OCI-LY7 (cell line): ENCODE results near the gene UROD. TPM values are rescaled to one million over a fixed set of nuclear protein-coding genes. Genes with fewer than 3 reads are reported as not detected.
A peak's percentile ranks its signal among the peaks of the same experiment; 100 is the strongest.

Experiments used
- Bru-seq: library from RNA; stranded (reverse); fragments of 400-500 nt; gene quantifications from one replicate; lab custom pipeline; 2021; lab: Mats Ljungman, UMichigan
- BruChase-seq, 2 experiments: library from RNA; stranded (reverse); fragments of 400-500 nt; gene quantifications; one replicate each; lab custom pipeline; 2021; lab: Mats Ljungman, UMichigan
- BruUV-seq: library from RNA; stranded (reverse); fragments of 400-500 nt; replicated peaks from 2 replicates; lab custom pipeline; 2021; lab: Mats Ljungman, UMichigan
- CTCF ChIA-PET: fragments of 300-600 bp; sonication (Branson Sonifier 250); formaldehyde crosslinking; loops from one replicate; lab custom pipeline; 2022; ENCODE audit warnings: antibody characterized with exemption; ENCODE audit not compliant: unreplicated experiment; lab: Charles Lee
- POLR2A ChIA-PET: fragments of 300-600 bp; sonication (Branson Sonifier 250); formaldehyde crosslinking; loops from one replicate; lab custom pipeline; 2022; ENCODE audit warnings: antibody characterized with exemption; lab: Charles Lee
- DNase-seq: peaks from one replicate; pipeline ENCODE4 v3.0.0-alpha.2; 2015; ENCODE audit warnings: low spot score
- H2AFZ ChIP-seq: fragments of 200-600 bp; sonication (generic), shearing (Covaris generic); 2 replicates; pipeline ENCODE4 v1.6.1; 2014; ENCODE audit warnings: mild to moderate bottlenecking, antibody characterized with exemption, low read length, moderate library complexity
- H3K27ac ChIP-seq: fragments of 200-600 bp; sonication (generic); 2 replicates; pipeline ENCODE4 v1.5.1; 2014; ENCODE audit warnings: mixed run types, low read depth, mild to moderate bottlenecking, moderate library complexity, low read length, inconsistent platforms; ENCODE audit not compliant: poor library complexity, severe bottlenecking
- H3K36me3 ChIP-seq: fragments of 200-600 bp; sonication (generic); 2 replicates; pipeline ENCODE4 v1.6.1; 2014; ENCODE audit warnings: mild to moderate bottlenecking, antibody characterized with exemption, low read length, moderate library complexity, mixed read lengths; ENCODE audit not compliant: insufficient read depth
- H3K4me1 ChIP-seq: fragments of 200-600 bp; sonication (generic); 2 replicates; pipeline ENCODE4 v1.5.1; 2014; ENCODE audit warnings: mild to moderate bottlenecking, low read length; ENCODE audit not compliant: insufficient read depth, poor library complexity, severe bottlenecking
- H3K4me2 ChIP-seq: fragments of 200-600 bp; sonication (generic); 2 replicates; pipeline ENCODE4 v1.6.1; 2014; ENCODE audit warnings: mild to moderate bottlenecking, low read length
- H3K4me3 ChIP-seq: fragments of 200-600 bp; sonication (generic); 2 replicates; pipeline ENCODE4 v1.5.1; 2014; ENCODE audit warnings: mild to moderate bottlenecking, low read depth, low read length; ENCODE audit not compliant: poor library complexity, severe bottlenecking
- H3K79me2 ChIP-seq: fragments of 200-600 bp; sonication (generic); 2 replicates; pipeline ENCODE4 v1.6.1; 2016; ENCODE audit warnings: low read depth, mild to moderate bottlenecking, low read length, moderate library complexity, mixed read lengths; ENCODE audit not compliant: insufficient read depth
- H3K9me2 ChIP-seq: fragments of 200-600 bp; sonication (generic); 2 replicates; pipeline ENCODE4 v1.6.1; 2016; ENCODE audit warnings: mild to moderate bottlenecking, low read length, mixed read lengths; ENCODE audit not compliant: insufficient read depth
- H3K9me3 ChIP-seq: fragments of 200-600 bp; sonication (generic); 2 replicates; pipeline ENCODE4 v1.6.1; 2014; ENCODE audit warnings: mild to moderate bottlenecking, mixed run types, low read length, mixed read lengths
- H4K20me1 ChIP-seq: fragments of 200-600 bp; sonication (generic); 2 replicates; pipeline ENCODE4 v1.6.1; 2014; ENCODE audit warnings: mild to moderate bottlenecking, antibody characterized with exemption, low read length, moderate library complexity, mixed read lengths; ENCODE audit not compliant: insufficient read depth
- EZH2phosphoT487 ChIP-seq: fragments of 200-600 bp; sonication (generic); IDR thresholded peaks from 2 replicates; pipeline ENCODE4 v1.6.1; 2018; ENCODE audit warnings: low read depth, borderline replicate concordance, mild to moderate bottlenecking, mixed run types, antibody characterized with exemption, low read length, moderate library complexity, mixed read lengths
- intact Hi-C: fragments of 100-400 bp; cut with micrococcal nuclease; formaldehyde crosslinking; loops from one replicate; pipeline ENCODE4 v1.10.0; 2022; ENCODE audit not compliant: unreplicated experiment
- long read RNA-seq: library from polyadenylated mRNA; stranded (forward); transcript quantifications from one replicate; pipeline ENCODE4 v2.0.0, GENCODE V29; 2022
- total RNA-seq, 2 experiments: library from RNA; depleted of rRNA in 1 of 2; stranded (reverse); fragments of >200 nt in 1 of 2; shearing (Covaris generic) in 1 of 2; gene quantifications; 2 replicates each; pipeline ENCODE4 v1.2.3, GENCODE V29; 2014 to 2022
- TF ChIP-seq, protein P1 (sequence below): fragments of 200-600 bp; sonication (generic); conservative IDR thresholded peaks from 2 replicates; pipeline ENCODE4 v1.5.1; 2014; ENCODE audit warnings: mild to moderate bottlenecking, antibody characterized with exemption, low read length, moderate library complexity, mixed read lengths

Gene UROD
- total RNA-seq (2014; rRNA removed; shearing (Covaris generic)) (57.4 and 73.5 TPM in 2 replicates), total RNA-seq (2022) (61.6 and 64.4 TPM in 2 replicates), Bru-seq, nascent RNA (percentile 78 among the genes with signal in this experiment), BruChase-seq, experiment 1, labeled RNA remaining after a 6-hour chase (percentile 84 among the genes with signal in this experiment), BruChase-seq, experiment 2, labeled RNA remaining after a 2-hour chase (percentile 77 among the genes with signal in this experiment)
- long read RNA-seq, transcript UROD-201 (10 exons, 1,300 nt), result major isoform, 86 of 145 reads
- long read RNA-seq, partial matches to known transcripts, result 6 of 145 reads
- long read RNA-seq, other reads (novel, unspliced or antisense), result 50 of 145 reads

DNA sequence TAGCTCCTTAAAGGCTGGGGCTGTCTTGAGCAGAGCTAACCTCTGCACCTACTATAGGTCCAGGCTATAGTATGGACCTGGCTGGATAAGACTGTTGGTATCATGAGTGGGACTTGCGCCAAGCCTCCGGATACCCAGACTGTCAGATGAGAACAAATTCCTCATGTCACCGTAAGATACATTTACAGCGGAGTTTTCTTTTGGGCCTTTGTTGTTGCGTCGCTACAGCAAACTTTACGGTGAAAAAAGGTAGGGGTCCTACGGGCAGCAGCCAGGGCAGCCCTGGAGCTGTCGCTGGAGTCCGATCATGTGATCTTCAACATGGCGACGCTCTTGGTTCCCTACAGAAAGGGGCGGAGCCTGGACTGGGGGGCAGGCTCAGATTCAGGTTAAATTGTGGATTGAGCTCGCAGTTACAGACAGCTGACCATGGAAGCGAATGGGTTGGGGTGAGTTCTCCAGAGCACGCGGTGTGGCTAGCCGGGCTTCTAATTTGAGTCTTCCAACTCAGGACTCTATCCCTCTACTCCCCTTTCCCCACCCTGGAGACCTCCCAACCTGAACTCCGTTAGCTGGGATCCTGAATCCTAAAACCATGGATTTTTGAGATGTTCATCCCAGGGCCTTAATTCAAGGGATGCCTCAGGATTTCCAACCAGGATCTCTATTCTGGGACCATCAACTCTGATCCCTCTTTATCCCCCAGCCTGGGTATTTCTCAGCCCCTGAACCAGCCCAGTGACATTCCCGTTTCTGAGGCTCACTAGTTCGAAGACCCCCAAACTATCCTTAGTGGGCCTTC, at the start of gene UROD:
UROD (plus strand) TSS at position 418 of the 802 bp plus-strand sequence; CDS start at position 430, 12 bp downstream.
- peak within 1 kb of the TSS; percentile 80 for H3K4me2 ChIP-seq
- peak within 1 kb of the TSS; percentile 49 for H3K27ac ChIP-seq
- intact Hi-C loops, result loop anchor here (2.0 to 5.0 kb wide), 5 partner anchors 175 to 291 kb away; partner anchors contain the start of genes RNU5D-1 and ZSWIM5
- peaks cover 6% of the 10 kb centered on the region; the same call in 1 of the 2 replicates for H3K79me2 ChIP-seq
- ChIA-PET CTCF (interaction anchor here (0.6 to 1.6 kb wide), 5 partner anchors 219 to 481 kb away, joined by 3 to 16 read pairs (median 3); no protein-coding TSS in a partner anchor), POLR2A (interaction anchor here (0.6 to 2.5 kb wide), 20 partner anchors 9 to 488 kb away, joined by 3 to 24 read pairs (median 4); partner anchors contain the start of genes CCDC163, EIF2B3, MMACHC and PLK3)
- H3K9me3 ChIP-seq, result no peaks in the 10 kb centered on the region
- DNase-seq, result peak; percentile 97
- H3K36me3 ChIP-seq, result peaks cover 13% of the 10 kb centered on the region; the same call in 1 of the 2 replicates
- H4K20me1 ChIP-seq, result no peaks in the 10 kb centered on the region
- H3K9me2 ChIP-seq, result no peaks in the 10 kb centered on the region
- TF ChIP-seq, protein P1, sequence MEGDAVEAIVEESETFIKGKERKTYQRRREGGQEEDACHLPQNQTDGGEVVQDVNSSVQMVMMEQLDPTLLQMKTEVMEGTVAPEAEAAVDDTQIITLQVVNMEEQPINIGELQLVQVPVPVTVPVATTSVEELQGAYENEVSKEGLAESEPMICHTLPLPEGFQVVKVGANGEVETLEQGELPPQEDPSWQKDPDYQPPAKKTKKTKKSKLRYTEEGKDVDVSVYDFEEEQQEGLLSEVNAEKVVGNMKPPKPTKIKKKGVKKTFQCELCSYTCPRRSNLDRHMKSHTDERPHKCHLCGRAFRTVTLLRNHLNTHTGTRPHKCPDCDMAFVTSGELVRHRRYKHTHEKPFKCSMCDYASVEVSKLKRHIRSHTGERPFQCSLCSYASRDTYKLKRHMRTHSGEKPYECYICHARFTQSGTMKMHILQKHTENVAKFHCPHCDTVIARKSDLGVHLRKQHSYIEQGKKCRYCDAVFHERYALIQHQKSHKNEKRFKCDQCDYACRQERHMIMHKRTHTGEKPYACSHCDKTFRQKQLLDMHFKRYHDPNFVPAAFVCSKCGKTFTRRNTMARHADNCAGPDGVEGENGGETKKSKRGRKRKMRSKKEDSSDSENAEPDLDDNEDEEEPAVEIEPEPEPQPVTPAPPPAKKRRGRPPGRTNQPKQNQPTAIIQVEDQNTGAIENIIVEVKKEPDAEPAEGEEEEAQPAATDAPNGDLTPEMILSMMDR, result no peak
- no peak for TF ChIP-seq EZH2phosphoT487
- TSS peak; percentile 88 for BruUV-seq
- peak within 1 kb of the TSS; percentile 83 for H3K4me3 ChIP-seq
- H3K4me1 ChIP-seq, result peaks cover 20% of the 10 kb centered on the region
- H2AFZ ChIP-seq, result peak within 1 kb of the TSS; percentile 99

DNA sequence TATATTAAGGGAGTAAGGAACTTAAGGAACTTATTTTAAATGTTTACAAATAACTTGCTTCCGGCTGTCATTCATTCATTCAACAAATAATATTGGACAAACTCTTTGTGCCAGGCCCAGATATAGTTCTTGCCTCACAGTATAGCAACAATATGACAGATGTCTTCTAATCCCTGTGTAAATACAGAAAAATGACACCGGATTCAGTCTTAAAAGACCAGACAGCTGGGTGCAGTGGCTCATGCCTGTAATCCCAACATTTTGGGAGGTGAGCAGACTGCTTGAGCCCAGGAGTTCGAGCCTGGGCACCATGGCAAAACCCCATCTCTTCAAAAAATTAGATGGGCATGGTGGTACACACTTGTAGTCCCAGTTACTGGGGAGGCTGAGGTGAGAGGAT, 49.3 kb upstream of the UROD start:
- Histone ChIP-seq H3K4me3 (no peak overlapping the region), H3K9me2 (no peaks in the 10 kb centered on the region), H4K20me1 (no peaks in the 10 kb centered on the region), H3K9me3 (no peaks in the 10 kb centered on the region), H3K4me2 (no peak overlapping the region), H3K36me3 (peaks cover 16% of the 10 kb centered on the region), H3K79me2 (no peaks in the 10 kb centered on the region), H3K4me1 (no peaks in the 10 kb centered on the region), H3K27ac (no peak overlapping the region), H2AFZ (no peak overlapping the region)
- no peak for DNase-seq
- POLR2A ChIA-PET, result interaction anchor here (0.6 kb wide), 1 partner anchor 20 kb away, joined by 3 read pairs; no protein-coding TSS in a partner anchor
- CTCF ChIA-PET, result no interaction called here
- TF ChIP-seq, protein P1, result no peak
- no peak for TF ChIP-seq EZH2phosphoT487
- BruUV-seq, result no TSS peak
- intact Hi-C loops, result no loop called here
